HepG2 (cell line): Measurements from ENCODE around the gene ATF3. TPM values are rescaled to one million over a fixed set of nuclear protein-coding genes. Genes with fewer than 3 reads are reported as not detected.

Experiments used
- ATAC-seq: fragments of 200-7000 bp; cut with Tn5 transposase; 3 replicates; pipeline ENCODE4 v1.9.1; 2020; ENCODE audit warnings: mild to moderate bottlenecking, moderate library complexity
- BruUV-seq: library from RNA; stranded (reverse); fragments of 400-500 nt; replicated peaks from 2 replicates; lab custom pipeline; 2021; lab: Mats Ljungman, UMichigan
- CTCF ChIA-PET: fragments of 300-600 bp; formaldehyde crosslinking; extraction: SDS; loops from one replicate; lab custom pipeline; 2021; ENCODE audit warnings: low total read pairs, inconsistent platforms, low intra/inter-chr PET ratio; lab: Yijun Ruan, JAX
- POLR2A ChIA-PET: fragments of 350-600 bp; sonication (Branson Sonifier 250); formaldehyde crosslinking; loops from one replicate; lab custom pipeline; 2020; ENCODE audit warnings: antibody characterized with exemption, inconsistent platforms; lab: Yijun Ruan, JAX
- DNase-seq: peaks from one replicate; pipeline ENCODE4 v3.0.0-alpha.2; 2015; ENCODE audit warnings: low spot score
- FAIRE-seq: peaks from 3 replicates; lab custom pipeline; 2011; peaks lifted over from hg19 to GRCh38; lab: Jason Lieb, UNC
- H2AFZ ChIP-seq: one replicate; pipeline ENCODE4 v1.6.1; 2011; ENCODE audit warnings: low read length, inconsistent platforms
- H3K27ac ChIP-seq: fragments of 300-600 bp; 3 replicates; pipeline ENCODE4 v1.8.0; 2011; ENCODE audit warnings: mixed run types, mild to moderate bottlenecking, mixed read lengths, low read length, inconsistent platforms; ENCODE audit not compliant: insufficient read depth; ENCODE audit errors: extremely low read length
- H3K27me3 ChIP-seq, 2 experiments: fragments of 200-600 bp in 1 of 2; 2 replicates in 1 of 2; 3 replicates in 1 of 2; pipeline versions ENCODE4 v1.6.0 to v1.8.0; 2011; ENCODE audit warnings: low read length in 2 of 2, mild to moderate bottlenecking in 2 of 2, moderate library complexity in 2 of 2, inconsistent platforms in 1 of 2; ENCODE audit not compliant: insufficient read depth in 2 of 2, control insufficient read depth in 1 of 2
- H3K36me3 ChIP-seq, 2 experiments: fragments of 200-600 bp in 1 of 2; replicated peaks in 1 of 2; 2 replicates in 1 of 2; 3 replicates in 1 of 2; pipeline versions ENCODE4 v1.5.1 to v1.8.0; 2011; ENCODE audit warnings: low read length in 2 of 2, inconsistent platforms in 1 of 2; ENCODE audit not compliant: insufficient read depth in 2 of 2, control insufficient read depth in 1 of 2
- H3K4me1 ChIP-seq: 2 replicates; pipeline ENCODE4 v1.5.1; 2012; ENCODE audit warnings: low read length, inconsistent platforms; ENCODE audit not compliant: insufficient read depth
- H3K4me2 ChIP-seq: 2 replicates; pipeline ENCODE4 v1.6.0; 2011; ENCODE audit warnings: low read depth, low read length, inconsistent platforms
- H3K4me3 ChIP-seq, 3 experiments: fragments of 200-600 bp in 1 of 3; sonication (generic), shearing (Covaris generic) in 1 of 3; replicated peaks in 1 of 3; 2 replicates each; pipeline ENCODE4 v1.5.1; 2011 to 2016; ENCODE audit warnings: low read length in 3 of 3, inconsistent platforms in 2 of 3, low read depth in 2 of 3, mild to moderate bottlenecking in 2 of 3, control low read depth in 1 of 3, mixed read lengths in 1 of 3; ENCODE audit not compliant: insufficient read depth in 1 of 3
- H3K79me2 ChIP-seq: one replicate; pipeline ENCODE4 v1.6.1; 2011; ENCODE audit warnings: low read length, inconsistent platforms; ENCODE audit not compliant: insufficient read depth
- H3K9ac ChIP-seq: 2 replicates; pipeline ENCODE4 v1.6.0; 2011; ENCODE audit warnings: mild to moderate bottlenecking, low read depth, low read length, inconsistent platforms; ENCODE audit not compliant: insufficient read depth
- H3K9me3 ChIP-seq: 2 replicates; pipeline ENCODE4 v1.5.1; 2012; ENCODE audit warnings: mild to moderate bottlenecking, low read length
- H4K20me1 ChIP-seq: 2 replicates; pipeline ENCODE4 v1.6.0; 2011; ENCODE audit warnings: inconsistent platforms, mild to moderate bottlenecking, low read length, moderate library complexity; ENCODE audit not compliant: insufficient read depth
- CENPT ChIP-seq: sonication (generic); formaldehyde crosslinking; IDR thresholded peaks from 2 replicates; pipeline ENCODE4 v1.8.0; 2022; ENCODE audit warnings: low read depth, mild to moderate bottlenecking, moderate library complexity, missing genetic modification reagents
- KMT2B ChIP-seq: IDR thresholded peaks from 2 replicates; pipeline ENCODE4 v1.6.1; 2016; ENCODE audit warnings: missing genetic modification reagents, missing compliant biosample characterization
- MBNL3 ChIP-seq: fragments of 250-450 bp; sonication (Bioruptor Pico); conservative IDR thresholded peaks from 2 replicates; pipeline ENCODE4 v1.8.0; 2022; ENCODE audit warnings: mild to moderate bottlenecking, inconsistent platforms
- MED13 ChIP-seq: sonication (generic); formaldehyde crosslinking; IDR thresholded peaks from 2 replicates; pipeline ENCODE4 v1.5.0; 2020; ENCODE audit warnings: missing genetic modification reagents
- MIER3 ChIP-seq: IDR thresholded peaks from 2 replicates; pipeline ENCODE4 v1.6.1; 2016; ENCODE audit warnings: missing compliant biosample characterization, borderline replicate concordance
- NCOA5 ChIP-seq: sonication (generic); formaldehyde crosslinking; IDR thresholded peaks from 2 replicates; pipeline ENCODE4 v1.4.0; 2020; ENCODE audit warnings: missing genetic modification reagents
- NFE2L2 ChIP-seq: fragments of 150-350 bp; IDR thresholded peaks from 2 replicates; pipeline ENCODE4 v1.6.1; 2014; ENCODE audit warnings: low read length
- PRPF4 ChIP-seq: fragments of 200-400 bp; formaldehyde crosslinking; IDR thresholded peaks from 2 replicates; pipeline ENCODE4 v1.6.1; 2016; ENCODE audit warnings: low read length, low read depth; ENCODE audit not compliant: poor library complexity, severe bottlenecking
- ZMYM2 ChIP-seq: sonication (generic); formaldehyde crosslinking; IDR thresholded peaks from 2 replicates; pipeline ENCODE4 v1.8.0; 2022; ENCODE audit warnings: mild to moderate bottlenecking, missing genetic modification reagents
- ZNF136 ChIP-seq: sonication (generic); formaldehyde crosslinking; IDR thresholded peaks from 2 replicates; pipeline ENCODE4 v1.8.1; 2022; ENCODE audit warnings: low read depth, mild to moderate bottlenecking, moderate library complexity, missing genetic modification reagents
- ZNF253 ChIP-seq: sonication (generic); formaldehyde crosslinking; IDR thresholded peaks from 2 replicates; pipeline ENCODE4 v1.8.0; 2022; ENCODE audit warnings: mild to moderate bottlenecking, missing genetic modification reagents, borderline replicate concordance
- ZNF296 ChIP-seq: sonication (generic); formaldehyde crosslinking; conservative IDR thresholded peaks from 2 replicates; pipeline ENCODE4 v1.5.0; 2020; ENCODE audit warnings: mild to moderate bottlenecking, missing genetic modification reagents
- ZNF335 ChIP-seq: sonication (generic); formaldehyde crosslinking; IDR thresholded peaks from 2 replicates; pipeline ENCODE4 v1.4.0; 2020; ENCODE audit warnings: missing genetic modification reagents
- ZNF7 ChIP-seq: IDR thresholded peaks from 2 replicates; pipeline ENCODE4 v1.6.1; 2016; ENCODE audit warnings: missing biosample characterization, missing genetic modification reagents
- ZNF788 ChIP-seq: sonication (generic); formaldehyde crosslinking; IDR thresholded peaks from 2 replicates; pipeline ENCODE4 v1.5.0; 2020; ENCODE audit warnings: mild to moderate bottlenecking, missing genetic modification reagents, borderline replicate concordance
- ZSCAN9 ChIP-seq: IDR thresholded peaks from 2 replicates; pipeline ENCODE4 v1.6.1; 2016; ENCODE audit warnings: borderline replicate concordance
- WGBS: methylation state at CpG from one replicate; pipeline ENCODE4 v1.1.6; 2017; ENCODE audit warnings: low lambda C conversion rate; 5-methylcytosine and 5-hydroxymethylcytosine counted together
- in situ Hi-C: cut with HindIII; loops from 2 replicates; pipeline ENCODE4 v1.10.0; 2017; ENCODE audit warnings: low pct_unique_long_range_greater_than_20kb; ENCODE audit not compliant: extremely low pct_ligation_motif_present
- intact Hi-C: fragments of 100-400 bp; cut with micrococcal nuclease; formaldehyde crosslinking; loops from one replicate; pipeline ENCODE4 v1.10.0; 2022; ENCODE audit not compliant: unreplicated experiment
- polyA plus RNA-seq, 8 experiments: library from polyadenylated mRNA; depleted of rRNA in 3 of 8; stranded (reverse) in 7 of 8; unstranded in 1 of 8; fragments of >200 nt; fragmentation: Illumina TruSeq in 4 of 8; extraction: Trizol in 4 of 8; gene quantifications; 2 replicates each; pipeline versions ENCODE4 v1.2.1 to v1.2.3, GENCODE V29; 2011 to 2016; ENCODE audit warnings: low read depth in 4 of 8, missing spikeins in 1 of 8, mixed read lengths in 1 of 8; ENCODE audit not compliant: insufficient read depth in 1 of 8
- total RNA-seq, 5 experiments: library from RNA; depleted of rRNA; stranded (reverse); fragments of >200 nt; fragmentation: Illumina TruSeq; extraction: Trizol; gene quantifications; 2 replicates each; pipeline ENCODE4 v1.2.3, GENCODE V29; 2016; ENCODE audit warnings: low read depth in 1 of 5
- TF ChIP-seq, protein P1 (sequence below): IDR thresholded peaks from 2 replicates; pipeline ENCODE4 v1.6.1; 2016

Gene ATF3
- total and polyA plus RNA-seq, 2 of the 13 experiments (the other 11 are each of a cell fraction or from before 2014, with no cell fraction given): 5.0 to 13.0 TPM

DNA sequence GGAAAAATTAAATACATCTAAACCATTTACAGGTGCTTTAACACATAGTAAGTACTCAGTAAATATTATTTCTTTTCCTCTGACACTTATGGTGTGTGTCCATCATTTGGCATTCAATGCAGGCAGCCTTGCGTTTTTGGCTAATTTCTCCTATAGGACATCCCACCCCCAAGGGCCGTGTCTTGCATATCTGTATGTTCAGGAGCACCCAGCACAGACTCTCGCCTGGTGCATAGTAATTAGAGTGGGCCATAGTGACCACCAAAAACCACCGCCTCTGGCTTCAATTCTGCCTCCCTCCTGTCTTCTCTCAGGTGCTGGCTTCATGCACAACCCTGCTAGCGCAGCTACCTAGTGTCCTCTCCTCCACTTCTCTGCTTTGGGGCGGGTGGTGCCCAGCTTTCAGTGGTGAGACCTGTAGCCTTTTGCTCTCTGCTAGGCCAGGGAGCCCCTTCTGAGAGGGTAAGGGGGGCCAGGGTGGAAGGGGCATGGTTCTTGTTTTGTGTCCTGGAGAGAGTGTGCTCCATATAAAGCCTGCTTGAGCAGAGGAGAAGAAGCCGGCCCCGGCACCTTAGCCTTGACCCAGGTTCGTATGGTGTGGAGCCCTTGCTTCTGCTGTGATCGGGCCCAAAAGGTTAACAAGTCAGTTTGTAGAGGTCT, 57.7 kb downstream of the ATF3 start:
- Histone ChIP-seq H3K4me1 (peaks cover 34% of the 10 kb centered on the region), H3K79me2 (no peaks in the 10 kb centered on the region), H3K4me3 (no peak overlapping the region), H3K27me3 (peaks cover 2 to 26% of the 10 kb centered on the region in 2 experiments; a peak in 4 of 5 replicates), H4K20me1 (no peaks in the 10 kb centered on the region), H3K9me3 (no peaks in the 10 kb centered on the region), H3K9ac (no peak overlapping the region), H3K4me2 (no peak overlapping the region), H3K36me3 (no peaks in the 10 kb centered on the region), H3K27ac (no peak overlapping the region), H2AFZ (no peak overlapping the region)
- ChIA-PET POLR2A (no interaction called here), CTCF (interaction anchor here (0.9 to 1.9 kb wide), 4 partner anchors 36 to 329 kb away, joined by 3 to 31 read pairs (median 6); no protein-coding TSS in a partner anchor)
- FAIRE-seq: no peak
- WGBS: 41% methylated on average over 9 of the region's 10 CpGs
- intact Hi-C loops (loop anchor here (5.0 kb wide), 1 partner anchor 331 kb away; no protein-coding TSS in a partner anchor), in situ Hi-C loops (loop anchor here (5.0 kb wide), 1 partner anchor 116 kb away; no protein-coding TSS in a partner anchor)
- TF ChIP-seq ZNF7 (CRISPR knock-in tag) (no peak), ZNF335 (CRISPR knock-in tag) (no peak), MBNL3 (CRISPR knock-in tag) (no peak), ZNF253 (CRISPR knock-in tag) (no peak), ZNF788 (CRISPR knock-in tag) (no peak), NFE2L2 (no peak), NCOA5 (CRISPR knock-in tag) (no peak), ZNF296 (CRISPR knock-in tag) (no peak), PRPF4 (no peak), MIER3 (CRISPR knock-in tag) (no peak), ZNF136 (CRISPR knock-in tag) (no peak), MED13 (CRISPR knock-in tag) (no peak), CENPT (CRISPR knock-in tag) (no peak), ZMYM2 (CRISPR knock-in tag) (no peak), KMT2B (CRISPR knock-in tag) (no peak), ZSCAN9 (CRISPR knock-in tag) (no peak)
- TF ChIP-seq, protein P1, sequence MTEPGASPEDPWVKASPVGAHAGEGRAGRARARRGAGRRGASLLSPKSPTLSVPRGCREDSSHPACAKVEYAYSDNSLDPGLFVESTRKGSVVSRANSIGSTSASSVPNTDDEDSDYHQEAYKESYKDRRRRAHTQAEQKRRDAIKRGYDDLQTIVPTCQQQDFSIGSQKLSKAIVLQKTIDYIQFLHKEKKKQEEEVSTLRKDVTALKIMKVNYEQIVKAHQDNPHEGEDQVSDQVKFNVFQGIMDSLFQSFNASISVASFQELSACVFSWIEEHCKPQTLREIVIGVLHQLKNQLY: no peak
- no peak for ATAC-seq
- no TSS peak for BruUV-seq
- DNase-seq: no peak
